IMR-90 (cell line): ENCODE measurements around the gene AASS. TPM values are rescaled to one million over a fixed set of nuclear protein-coding genes. Genes with fewer than 3 reads are reported as not detected.

Source experiments
- ATAC-seq: fragments of 200-7000 bp; cut with Tn5 transposase; 2 replicates; pipeline ENCODE4 v1.9.1; 2020; ENCODE audit warnings: low read depth, mild to moderate bottlenecking, moderate library complexity
- BruUV-seq: library from RNA; stranded (reverse); fragments of 400-500 nt; replicated peaks from 2 replicates; lab custom pipeline; 2021; lab: Mats Ljungman, UMichigan
- CTCF ChIA-PET: fragments of 300-600 bp; formaldehyde crosslinking; extraction: SDS; loops from one replicate; lab custom pipeline; 2021; ENCODE audit warnings: antibody characterized with exemption; lab: Yijun Ruan, JAX
- POLR2A ChIA-PET: fragments of 300-600 bp; sonication (Branson Sonifier 250); formaldehyde crosslinking; loops from one replicate; lab custom pipeline; 2022; ENCODE audit warnings: antibody characterized with exemption; ENCODE audit not compliant: unreplicated experiment; lab: Charles Lee
- DNase-seq: peaks from one replicate; pipeline ENCODE4 v3.0.0; 2013
- H2AFZ ChIP-seq: replicated peaks from 2 replicates; pipeline ENCODE3; 2013; ENCODE audit warnings: low read length, mild to moderate bottlenecking; ENCODE audit not compliant: poor library complexity
- H2AK5ac ChIP-seq: 2 replicates; pipeline ENCODE4 v1.6.1; 2013; ENCODE audit warnings: low read depth, low read length, inconsistent platforms
- H2AK9ac ChIP-seq: replicated peaks from 2 replicates; pipeline ENCODE3; 2013; ENCODE audit warnings: mild to moderate bottlenecking, low read depth, low read length, moderate library complexity; ENCODE audit not compliant: poor library complexity
- H2BK120ac ChIP-seq: 2 replicates; pipeline ENCODE4 v1.6.1; 2013; ENCODE audit warnings: low read depth, low read length, inconsistent platforms
- H2BK15ac ChIP-seq: 3 replicates; pipeline ENCODE4 v1.6.1; 2013; ENCODE audit warnings: low read depth, low read length, inconsistent platforms
- H2BK20ac ChIP-seq: 2 replicates; pipeline ENCODE4 v1.6.1; 2013; ENCODE audit warnings: low read depth, mild to moderate bottlenecking, inconsistent platforms, low read length, moderate library complexity
- H2BK5ac ChIP-seq: 2 replicates; pipeline ENCODE4 v1.6.1; 2013; ENCODE audit warnings: mild to moderate bottlenecking, low read depth, low read length, inconsistent platforms; ENCODE audit not compliant: poor library complexity, severe bottlenecking
- H3K14ac ChIP-seq: replicated peaks from 2 replicates; pipeline ENCODE4 v1.6.1; 2013; ENCODE audit warnings: low read depth, low read length, inconsistent platforms
- H3K18ac ChIP-seq: 2 replicates; pipeline ENCODE4 v1.6.1; 2013; ENCODE audit warnings: low read depth, low read length, control low read depth
- H3K23ac ChIP-seq: 2 replicates; pipeline ENCODE4 v1.6.1; 2013; ENCODE audit warnings: low read depth, low read length, inconsistent platforms
- H3K27ac ChIP-seq: 2 replicates; pipeline ENCODE4 v1.5.1; 2013; ENCODE audit warnings: mild to moderate bottlenecking, control low read depth, low read length; ENCODE audit not compliant: insufficient read depth
- H3K27me3 ChIP-seq: 2 replicates; pipeline ENCODE4 v1.6.1; 2013; ENCODE audit warnings: low read length; ENCODE audit not compliant: control insufficient read depth, insufficient read depth
- H3K36me3 ChIP-seq: 2 replicates; pipeline ENCODE4 v1.6.1; 2013; ENCODE audit warnings: low read length, mixed read lengths; ENCODE audit not compliant: control insufficient read depth, insufficient read depth
- H3K4ac ChIP-seq: 2 replicates; pipeline ENCODE4 v1.6.1; 2013; ENCODE audit warnings: low read depth, low read length, inconsistent platforms
- H3K4me1 ChIP-seq: 2 replicates; pipeline ENCODE4 v1.6.1; 2013; ENCODE audit warnings: low read length, mixed read lengths; ENCODE audit not compliant: control insufficient read depth, insufficient read depth
- H3K4me2 ChIP-seq: 2 replicates; pipeline ENCODE4 v1.6.1; 2013; ENCODE audit warnings: low read depth, mild to moderate bottlenecking, control low read depth, low read length, moderate library complexity
- H3K4me3 ChIP-seq: 2 replicates; pipeline ENCODE4 v1.5.1; 2013; ENCODE audit warnings: low read depth, mild to moderate bottlenecking, control low read depth, low read length, moderate library complexity; ENCODE audit not compliant: insufficient read depth
- H3K56ac ChIP-seq: 2 replicates; pipeline ENCODE4 v1.6.1; 2013; ENCODE audit warnings: low read length, inconsistent platforms; ENCODE audit not compliant: insufficient read depth; ENCODE audit errors: extremely low read depth
- H3K79me1 ChIP-seq, 2 experiments: 2 replicates each; pipeline ENCODE4 v1.6.1; 2013; ENCODE audit warnings: low read length in 2 of 2, inconsistent platforms in 1 of 2, low read depth in 1 of 2
- H3K9ac ChIP-seq: 2 replicates; pipeline ENCODE4 v1.6.1; 2013; ENCODE audit warnings: low read depth, low read length, control low read depth
- H3K9me1 ChIP-seq: 2 replicates; pipeline ENCODE4 v1.6.1; 2013; ENCODE audit warnings: low read length, inconsistent platforms; ENCODE audit not compliant: insufficient read depth
- H3K9me3 ChIP-seq: 2 replicates; pipeline ENCODE4 v1.6.1; 2013; ENCODE audit warnings: low read length; ENCODE audit not compliant: control insufficient read depth, insufficient read depth
- H4K20me1 ChIP-seq: 2 replicates; pipeline ENCODE4 v1.6.1; 2013; ENCODE audit warnings: low read length, inconsistent platforms; ENCODE audit not compliant: insufficient read depth
- H4K5ac ChIP-seq: 2 replicates; pipeline ENCODE4 v1.6.1; 2013; ENCODE audit warnings: mild to moderate bottlenecking, low read depth, low read length, control low read depth
- H4K8ac ChIP-seq, 2 experiments: 2 replicates each; pipeline ENCODE4 v1.6.1; 2013; ENCODE audit warnings: low read depth in 2 of 2, low read length in 2 of 2, control low read depth in 1 of 2, inconsistent platforms in 1 of 2
- H4K91ac ChIP-seq: 2 replicates; pipeline ENCODE4 v1.6.1; 2013; ENCODE audit warnings: low read depth, low read length, inconsistent platforms; ENCODE audit not compliant: insufficient read depth
- BHLHE40 ChIP-seq: fragments of 150-350 bp; IDR thresholded peaks from 2 replicates; pipeline ENCODE4 v1.6.1; 2016; ENCODE audit warnings: mild to moderate bottlenecking, low read depth, low read length
- CHD1 ChIP-seq: IDR thresholded peaks from 2 replicates; pipeline ENCODE4 v1.6.1; 2012; ENCODE audit warnings: low read depth, low read length, improper control_type of control experiment
- ELK1 ChIP-seq: fragments of 150-350 bp; IDR thresholded peaks from 2 replicates; pipeline ENCODE4 v1.6.1; 2016; ENCODE audit warnings: low read depth, mild to moderate bottlenecking, low read length, moderate library complexity, borderline replicate concordance
- MAFK ChIP-seq: IDR thresholded peaks from 2 replicates; pipeline ENCODE4 v1.6.1; 2012; ENCODE audit warnings: low read depth, low read length, improper control_type of control experiment
- NFE2L2 ChIP-seq: fragments of 150-350 bp; IDR thresholded peaks from 2 replicates; pipeline ENCODE4 v1.6.1; 2016; ENCODE audit warnings: low read depth, mild to moderate bottlenecking, low read length
- SMC3 ChIP-seq: fragments of 150-350 bp; IDR thresholded peaks from 2 replicates; pipeline ENCODE4 v1.6.1; 2016; ENCODE audit warnings: low read depth, mild to moderate bottlenecking, antibody characterized with exemption, low read length, moderate library complexity
- WGBS, 2 experiments: methylation state at CpG; one replicate each; pipeline versions ENCODE4 v1.1.5 to v1.1.7; 2013; ENCODE audit warnings: missing lambda C conversion rate in 2 of 2; ENCODE audit not compliant: insufficient read length in 1 of 2; ENCODE audit errors: extremely low coverage in 2 of 2; 5-methylcytosine and 5-hydroxymethylcytosine counted together
- dilution Hi-C: fragments of 300-500 bp; cut with HindIII; formaldehyde crosslinking; loops from one replicate; pipeline ENCODE4 v1.14.3; 2018; ENCODE audit warnings: low sequenced_read_pairs; ENCODE audit not compliant: unreplicated experiment
- in situ Hi-C: fragments of 300-500 bp; cut with MboI; formaldehyde crosslinking; loops from 3 replicates; pipeline ENCODE4 v1.14.3; 2019; ENCODE audit warnings: low sequenced_read_pairs, inconsistent platforms, mixed read lengths
- intact Hi-C: fragments of 100-400 bp; cut with micrococcal nuclease; formaldehyde crosslinking; loops from 2 replicates; pipeline ENCODE4 v1.10.0; 2022
- polyA plus RNA-seq, 3 experiments: library from polyadenylated mRNA; depleted of rRNA; stranded (reverse); fragments of >200 nt; gene quantifications; 2 replicates each; pipeline ENCODE4 v1.2.3, GENCODE V29; 2012; ENCODE audit warnings: low replicate concordance in 1 of 3
- total RNA-seq: library from RNA; depleted of rRNA; stranded (reverse); fragments of >200 nt; gene quantifications from 2 replicates; pipeline ENCODE4 v1.2.3, GENCODE V29; 2012

The AASS gene
- total and polyA plus RNA-seq, 2 of the 4 experiments (the other 2 are of a cell fraction): 6.1 to 12.9 TPM

GRCh38 chr7:122072272-122072671 lies 71.8 kb downstream of the AASS start:
- Histone ChIP-seq H3K56ac (no peak overlapping the region), H3K4me2 (no peak overlapping the region), H3K9me1 (no peaks in the 10 kb centered on the region), H4K5ac (no peak overlapping the region), H3K14ac (no peak overlapping the region), H4K91ac (no peak overlapping the region), H2AFZ (no peak overlapping the region), H2BK15ac (no peak overlapping the region), H3K18ac (no peak overlapping the region), H3K4me3 (no peak overlapping the region), H3K4me1 (no peaks in the 10 kb centered on the region), H3K4ac (no peak overlapping the region), H2AK5ac (no peak overlapping the region), H3K27ac (no peak overlapping the region), H3K79me1 (no peaks in the 10 kb centered on the region), H2BK5ac (no peak overlapping the region), H2BK20ac (no peak overlapping the region), H3K23ac (no peak overlapping the region), H2AK9ac (no peak overlapping the region), H3K36me3 (no peaks in the 10 kb centered on the region), H4K20me1 (no peaks in the 10 kb centered on the region), H4K8ac (no peak overlapping the region), H3K9me3 (no peaks in the 10 kb centered on the region), H2BK120ac (no peak overlapping the region), H3K27me3 (no peaks in the 10 kb centered on the region), H3K9ac (no peak overlapping the region)
- TF ChIP-seq CHD1 (no peak), ELK1 (no peak), MAFK (no peak), NFE2L2 (no peak), SMC3 (no peak), BHLHE40 (no peak)
- ATAC-seq (no peak), DNase-seq (no peak)
- ChIA-PET CTCF (no interaction called here), POLR2A (no interaction called here)
- WGBS, 2 experiments: no CpG with 5 or more reads among the region's 2 CpGs
- dilution Hi-C loops: no loop called here
- in situ Hi-C loops: no loop called here
- no TSS peak for BruUV-seq
- intact Hi-C loops: no loop called here
